GM19025 (cell line): ENCODE data around the gene KLC1.

Experiments used
- ATAC-seq: cut with Tn5 transposase; IDR thresholded peaks from one replicate; pipeline ENCODE4 v1.9.1; 2021; ENCODE audit warnings: mild to moderate bottlenecking, low read depth, moderate library complexity; ENCODE audit not compliant: unreplicated experiment

KLC1 gene

GRCh38 chr14:103656031-103656755 lies 27.2 kb downstream of the KLC1 start:
- ATAC-seq, result no peak

- no peak for ATAC-seq
These were observed 27.7 kb downstream of the KLC1 start for GRCh38 chr14:103656756-103657133.

- no peak for ATAC-seq
These were observed 28.5 kb downstream of the KLC1 start for GRCh38 chr14:103657471-103657870.

GRCh38 chr14:103659631-103660030 lies 30.6 kb downstream of the KLC1 start:
- ATAC-seq, result no peak

GRCh38 chr14:103662029-103662428 lies 33.0 kb downstream of the KLC1 start:
- no peak for ATAC-seq

GRCh38 chr14:103662591-103662990 lies 33.6 kb downstream of the KLC1 start:
- ATAC-seq, result no peak

- ATAC-seq, result no peak
These were observed 34.5 kb downstream of the KLC1 start for GRCh38 chr14:103663506-103663905.

- no peak for ATAC-seq
These were observed 38.7 kb downstream of the KLC1 start for GRCh38 chr14:103667671-103668070.

- no peak for ATAC-seq
These were observed 39.1 kb downstream of the KLC1 start for GRCh38 chr14:103668117-103668516.

- ATAC-seq, result no peak
These were observed 40.4 kb downstream of the KLC1 start for GRCh38 chr14:103669370-103669769.

- no peak for ATAC-seq
These were observed 42.9 kb downstream of the KLC1 start for GRCh38 chr14:103671911-103672310.

- no peak for ATAC-seq
These were observed 46.9 kb downstream of the KLC1 start for GRCh38 chr14:103675957-103676356.

GRCh38 chr14:103676881-103677675 lies 48.1 kb downstream of the KLC1 start:
- ATAC-seq, result no peak

- ATAC-seq, result no peak
These were observed 50.3 kb downstream of the KLC1 start for GRCh38 chr14:103679351-103679750.

GRCh38 chr14:103680491-103681231 lies 51.6 kb downstream of the KLC1 start:
- no peak for ATAC-seq

GRCh38 chr14:103683139-103683538 lies 54.1 kb downstream of the KLC1 start:
- no peak for ATAC-seq

GRCh38 chr14:103684471-103684870 lies 55.5 kb downstream of the KLC1 start:
- no peak for ATAC-seq

GRCh38 chr14:103684871-103685270 lies 55.9 kb downstream of the KLC1 start:
- no peak for ATAC-seq

- ATAC-seq, result no peak
These were observed 56.5 kb downstream of the KLC1 start for GRCh38 chr14:103685276-103686211.

- ATAC-seq, result no peak
These were observed 57.9 kb downstream of the KLC1 start for GRCh38 chr14:103686831-103687485.
